SK-N-SH treated with all-trans-retinoic acid at 6 μM for 48 hours (cell line): Measurements from ENCODE around the gene INSL3.

Source experiments
- ARNTL ChIP-seq: fragments of 450-650 bp; formaldehyde crosslinking; IDR thresholded peaks from 2 replicates; pipeline ENCODE4 v1.5.0; 2020; ENCODE audit warnings: low read depth, mild to moderate bottlenecking, moderate library complexity, borderline replicate concordance
- CSDC2 ChIP-seq: fragments of 250-450 bp; sonication (Bioruptor Pico); IDR thresholded peaks from 2 replicates; pipeline ENCODE4 v1.5.0; 2020; ENCODE audit warnings: mild to moderate bottlenecking, moderate library complexity
- ESRRG ChIP-seq: fragments of 250-450 bp; sonication (Bioruptor Pico); IDR thresholded peaks from 2 replicates; pipeline ENCODE4 v1.6.1; 2021; ENCODE audit warnings: mild to moderate bottlenecking
- GLIS3 ChIP-seq: fragments of 250-450 bp; sonication (Bioruptor Pico); IDR thresholded peaks from 2 replicates; pipeline ENCODE4 v1.5.0; 2020; ENCODE audit warnings: mild to moderate bottlenecking, moderate library complexity
- ISL1 ChIP-seq: fragments of 250-450 bp; sonication (Bioruptor Pico); IDR thresholded peaks from 2 replicates; pipeline ENCODE4 v2.1.2; 2022; ENCODE audit warnings: mild to moderate bottlenecking, moderate library complexity
- OSR1 ChIP-seq: fragments of 250-450 bp; sonication (Bioruptor Pico); IDR thresholded peaks from 2 replicates; pipeline ENCODE4 v1.8.0; 2022; ENCODE audit warnings: moderate library complexity, mild to moderate bottlenecking, inconsistent platforms
- PPARA ChIP-seq: fragments of 250-450 bp; sonication (Bioruptor Pico); IDR thresholded peaks from 2 replicates; pipeline ENCODE4 v1.5.0; 2020; ENCODE audit warnings: mild to moderate bottlenecking, borderline replicate concordance
- TOX ChIP-seq: fragments of 250-450 bp; sonication (Bioruptor Pico); IDR thresholded peaks from 2 replicates; pipeline ENCODE4 v1.8.0; 2021; ENCODE audit warnings: mild to moderate bottlenecking, moderate library complexity, borderline replicate concordance
- ZFP30 ChIP-seq: fragments of 450-650 bp; formaldehyde crosslinking; IDR thresholded peaks from 2 replicates; pipeline ENCODE4 v1.5.0; 2022; ENCODE audit warnings: mild to moderate bottlenecking, moderate library complexity
- ZNF70 ChIP-seq: fragments of 450-650 bp; formaldehyde crosslinking; IDR thresholded peaks from 2 replicates; pipeline ENCODE4 v1.5.0; 2020; ENCODE audit warnings: mild to moderate bottlenecking, moderate library complexity
- TF ChIP-seq, protein P1 (sequence below): fragments of 250-450 bp; sonication (Bioruptor Pico); IDR thresholded peaks from 2 replicates; pipeline ENCODE4 v1.8.0; 2020; ENCODE audit warnings: mild to moderate bottlenecking, moderate library complexity, borderline replicate concordance
- TF ChIP-seq, protein P2 (sequence below): fragments of 250-450 bp; sonication (Bioruptor Pico); IDR thresholded peaks from 2 replicates; pipeline ENCODE4 v1.5.1; 2020; ENCODE audit warnings: low read depth, mild to moderate bottlenecking, moderate library complexity

DNA sequence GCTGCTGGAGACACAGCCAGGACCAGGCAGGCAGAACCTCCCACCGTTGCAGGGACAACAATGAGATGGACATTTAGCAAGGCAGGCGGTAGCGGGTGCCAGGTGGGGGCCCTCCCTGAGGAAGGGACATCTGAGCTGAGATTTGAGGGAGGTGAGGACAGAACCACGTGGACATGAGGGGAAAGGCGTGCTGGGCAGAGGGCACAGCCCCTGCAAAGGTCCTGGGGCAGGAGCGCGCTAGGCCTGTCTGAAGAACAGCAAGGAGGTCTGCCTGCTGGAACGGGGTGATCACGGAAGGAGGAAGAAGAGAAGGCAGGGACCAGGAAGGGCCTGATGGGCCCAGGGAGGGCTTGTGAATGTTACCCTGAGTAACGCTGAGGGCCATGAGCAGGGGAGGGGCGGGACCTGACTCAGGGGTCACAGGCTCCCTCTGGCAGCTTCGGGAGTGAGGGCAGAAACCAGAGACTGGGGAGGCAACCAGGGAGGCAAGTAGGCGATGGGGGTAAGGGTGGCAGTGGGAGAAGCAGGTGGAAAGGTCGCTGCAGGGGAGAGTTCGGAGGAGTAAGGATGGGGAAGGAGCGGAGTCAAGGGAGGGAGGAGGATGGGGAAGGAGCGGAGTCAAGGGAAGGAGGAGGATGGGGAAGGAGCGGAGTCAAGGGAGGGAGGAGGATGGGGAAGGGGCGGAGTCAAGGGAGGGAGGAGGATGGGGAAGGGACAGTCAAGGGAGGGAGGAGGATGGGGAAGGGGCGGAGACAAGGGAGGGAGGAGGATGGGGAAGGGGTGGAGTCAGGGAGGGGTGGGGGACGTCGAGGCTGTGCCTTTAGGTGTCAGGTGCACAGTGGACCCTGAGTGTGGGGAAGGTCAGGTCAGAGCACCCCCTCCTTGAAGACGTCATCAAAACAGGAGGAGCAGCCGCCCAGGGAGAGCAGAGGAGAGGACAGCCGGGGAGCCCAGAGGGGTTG, 42.1 kb downstream of the INSL3 start:
- no peak for TF ChIP-seq GLIS3 (CRISPR knock-in tag)
- TF ChIP-seq ARNTL (CRISPR knock-in tag), result no peak
- no peak for TF ChIP-seq ZFP30 (CRISPR knock-in tag)
- TF ChIP-seq, protein P1, sequence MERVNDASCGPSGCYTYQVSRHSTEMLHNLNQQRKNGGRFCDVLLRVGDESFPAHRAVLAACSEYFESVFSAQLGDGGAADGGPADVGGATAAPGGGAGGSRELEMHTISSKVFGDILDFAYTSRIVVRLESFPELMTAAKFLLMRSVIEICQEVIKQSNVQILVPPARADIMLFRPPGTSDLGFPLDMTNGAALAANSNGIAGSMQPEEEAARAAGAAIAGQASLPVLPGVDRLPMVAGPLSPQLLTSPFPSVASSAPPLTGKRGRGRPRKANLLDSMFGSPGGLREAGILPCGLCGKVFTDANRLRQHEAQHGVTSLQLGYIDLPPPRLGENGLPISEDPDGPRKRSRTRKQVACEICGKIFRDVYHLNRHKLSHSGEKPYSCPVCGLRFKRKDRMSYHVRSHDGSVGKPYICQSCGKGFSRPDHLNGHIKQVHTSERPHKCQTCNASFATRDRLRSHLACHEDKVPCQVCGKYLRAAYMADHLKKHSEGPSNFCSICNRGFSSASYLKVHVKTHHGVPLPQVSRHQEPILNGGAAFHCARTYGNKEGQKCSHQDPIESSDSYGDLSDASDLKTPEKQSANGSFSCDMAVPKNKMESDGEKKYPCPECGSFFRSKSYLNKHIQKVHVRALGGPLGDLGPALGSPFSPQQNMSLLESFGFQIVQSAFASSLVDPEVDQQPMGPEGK (CRISPR knock-in tag), result no peak
- no peak for TF ChIP-seq ZNF70 (CRISPR knock-in tag)
- no peak for TF ChIP-seq CSDC2
- TF ChIP-seq PPARA (CRISPR knock-in tag), result no peak
- TF ChIP-seq ESRRG (CRISPR knock-in tag), result no peak
- no peak for TF ChIP-seq TOX (CRISPR knock-in tag)
- TF ChIP-seq, protein P2, sequence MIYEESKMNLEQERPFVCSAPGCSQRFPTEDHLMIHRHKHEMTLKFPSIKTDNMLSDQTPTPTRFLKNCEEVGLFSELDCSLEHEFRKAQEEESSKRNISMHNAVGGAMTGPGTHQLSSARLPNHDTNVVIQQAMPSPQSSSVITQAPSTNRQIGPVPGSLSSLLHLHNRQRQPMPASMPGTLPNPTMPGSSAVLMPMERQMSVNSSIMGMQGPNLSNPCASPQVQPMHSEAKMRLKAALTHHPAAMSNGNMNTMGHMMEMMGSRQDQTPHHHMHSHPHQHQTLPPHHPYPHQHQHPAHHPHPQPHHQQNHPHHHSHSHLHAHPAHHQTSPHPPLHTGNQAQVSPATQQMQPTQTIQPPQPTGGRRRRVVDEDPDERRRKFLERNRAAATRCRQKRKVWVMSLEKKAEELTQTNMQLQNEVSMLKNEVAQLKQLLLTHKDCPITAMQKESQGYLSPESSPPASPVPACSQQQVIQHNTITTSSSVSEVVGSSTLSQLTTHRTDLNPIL (CRISPR knock-in tag), result no peak
- TF ChIP-seq ISL1, result no peak
- no peak for TF ChIP-seq OSR1 (CRISPR knock-in tag)
